ENCODE measurements around the gene GIMAP2. TPM values are rescaled to one million over a fixed set of nuclear protein-coding genes. Genes with fewer than 3 reads are reported as not detected.

Gene GIMAP2
- total RNA-seq = 10 to 100 TPM in 2 of 4 donors, 1 to 10 TPM in 2; 9.2 to 16.4 (median 9.9) TPM
- 10 to 100 TPM in 1 of 3 donors, 1 to 10 TPM in 2; 5.1 to 24.9 (median 6.6) TPM for polyA plus RNA-seq

- no peak for DNase-seq
- Histone ChIP-seq H3K27ac (peak within 1 kb of the TSS; percentile 55 to 77 (median 68)), H3K36me3 (peaks cover 0 to 6% (median 0%) of the 10 kb centered on the region in 4 donors), H3K9me3 (no peaks in the 10 kb centered on the region), H3K4me3 (peak within 1 kb of the TSS; percentile 40 to 55 (median 46)), H3K27me3 (no peaks in the 10 kb centered on the region), H3K4me1 (peaks cover 0 to 6% (median 2%) of the 10 kb centered on the region in 4 donors)
- 3 to 5% methylated on average over 6 of the region's 6 CpGs for WGBS, 2 donors
- intact Hi-C loops (cut with DNase I) = no loop called here
- no peak for TF ChIP-seq CTCF (IDR thresholded peaks at IDR 0.05)
- no peak for TF ChIP-seq POLR2AphosphoS5 (IDR thresholded peaks at IDR 0.05)
- TF ChIP-seq EP300 (IDR thresholded peaks at IDR 0.05) = no peak
- TF ChIP-seq POLR2A (IDR thresholded peaks at IDR 0.05) = no peak
These were observed at the start of gene GIMAP2 for GRCh38 chr7:150685219-150686029. GIMAP2 (plus strand) TSS chr7:150685706; CDS start chr7:150687060, 1,354 bp downstream.

- no peak overlapping the region for H3K27ac ChIP-seq
- H3K27me3 ChIP-seq = no peaks in the 10 kb centered on the region
- DNase-seq = no peak
- no peak for TF ChIP-seq POLR2A (IDR thresholded peaks at IDR 0.05)
- TF ChIP-seq POLR2AphosphoS5 (IDR thresholded peaks at IDR 0.05) = no peak
- no peak for TF ChIP-seq CTCF (IDR thresholded peaks at IDR 0.05)
- TF ChIP-seq EP300 (IDR thresholded peaks at IDR 0.05) = no peak
- intact Hi-C loops (cut with DNase I) = no loop called here
- no peak overlapping the region for H3K4me3 ChIP-seq
- no peaks in the 10 kb centered on the region for H3K4me1 ChIP-seq
- no peaks in the 10 kb centered on the region for H3K36me3 ChIP-seq
- H3K9me3 ChIP-seq = peaks cover 0 to 4% (median 2%) of the 10 kb centered on the region in 4 donors
These were observed 43.7 kb upstream of the GIMAP2 start for GRCh38 chr7:150641854-150642253.

GRCh38 chr7:150642926-150643325 is 42.6 kb upstream of the GIMAP2 start:
- no peaks in the 10 kb centered on the region for H3K36me3 ChIP-seq
- TF ChIP-seq POLR2AphosphoS5 (IDR thresholded peaks at IDR 0.05) (no peak), CTCF (IDR thresholded peaks at IDR 0.05) (no peak), POLR2A (IDR thresholded peaks at IDR 0.05) (no peak), EP300 (IDR thresholded peaks at IDR 0.05) (no peak)
- intact Hi-C loops (cut with DNase I) = no loop called here
- DNase-seq = no peak
- H3K27ac ChIP-seq = no peak overlapping the region
- H3K9me3 ChIP-seq = peaks cover 0 to 4% (median 2%) of the 10 kb centered on the region in 4 donors
- H3K27me3 ChIP-seq = no peaks in the 10 kb centered on the region
- H3K4me1 ChIP-seq = no peaks in the 10 kb centered on the region
- no peak overlapping the region for H3K4me3 ChIP-seq
- WGBS, 2 donors = 89% methylated on average over 5 of the region's 5 CpGs

- no peaks in the 10 kb centered on the region for H3K4me1 ChIP-seq
- 78 to 83% methylated on average over 6 of the region's 6 CpGs for WGBS, 2 donors
- H3K27me3 ChIP-seq = no peaks in the 10 kb centered on the region
- intact Hi-C loops (cut with DNase I) = no loop called here
- no peaks in the 10 kb centered on the region for H3K36me3 ChIP-seq
- no peak overlapping the region for H3K27ac ChIP-seq
- DNase-seq = no peak
- TF ChIP-seq EP300 (IDR thresholded peaks at IDR 0.05) (no peak), POLR2A (IDR thresholded peaks at IDR 0.05) (no peak), POLR2AphosphoS5 (IDR thresholded peaks at IDR 0.05) (no peak), CTCF (IDR thresholded peaks at IDR 0.05) (no peak)
- H3K9me3 ChIP-seq = no peaks in the 10 kb centered on the region
- no peak overlapping the region for H3K4me3 ChIP-seq
These were observed 40.1 kb upstream of the GIMAP2 start for GRCh38 chr7:150645259-150646020.

All from sigmoid colon (tissue), 7 donors.